Measurements from ENCODE around the gene RANBP17. TPM values are rescaled to one million over a fixed set of nuclear protein-coding genes. Genes with fewer than 3 reads are reported as not detected.
"Not testable (repeated sequence)": the region's sequence is repeated elsewhere in the genome, so short reads cannot be mapped to it uniquely, and the experiment has no call there.

Gene RANBP17
- total and polyA plus RNA-seq, 4 experiments from 2014 or later, result not detected

- Histone ChIP-seq H3K36me3 (ENCODE audit: insufficient read depth, low read length) (no peaks in the 10 kb centered on the region), H3K27ac (ENCODE audit: low read depth, low read length) (no peak overlapping the region), H3K9me3 (ENCODE audit: control insufficient read depth in 1 of 2, low read length in 2 of 2) (no peaks in the 10 kb centered on the region), H3K4me1 (ENCODE audit: insufficient read depth, low read length) (no peaks in the 10 kb centered on the region), H3K4me3 (ENCODE audit: low read length in 2 of 2) (no peak overlapping the region), H3K27me3 (ENCODE audit: insufficient read depth, low read length) (no peaks in the 10 kb centered on the region)
- DNase-seq, result no peak
- intact Hi-C loops (cut with micrococcal nuclease), result no loop called here
- ChIA-PET POLR2A (ENCODE audit: partially characterized antibody) (no interaction called here), CTCF (ENCODE audit: partially characterized antibody) (no interaction called here)
- Mint-ChIP-seq H3K9me3 (no peaks in the 10 kb centered on the region), H3K4me1 (no peaks in the 10 kb centered on the region), H3K4me3 (no peak overlapping the region), H3K36me3 (no peaks in the 10 kb centered on the region), H3K27me3 (peaks cover 0 to 3% of the 10 kb centered on the region in 2 donors), H3K27ac (no peak overlapping the region)
Observed at GRCh38 chr5:171162596-171162995, 300.8 kb downstream of the RANBP17 start.

GRCh38 chr5:171166766-171167165 is 304.9 kb downstream of the RANBP17 start:
- H3K36me3 ChIP-seq (ENCODE audit: insufficient read depth, low read length), result no peaks in the 10 kb centered on the region
- H3K4me1 ChIP-seq (ENCODE audit: insufficient read depth, low read length), result no peaks in the 10 kb centered on the region
- Mint-ChIP-seq H3K4me1 (no peaks in the 10 kb centered on the region), H3K9me3 (no peaks in the 10 kb centered on the region), H3K36me3 (no peaks in the 10 kb centered on the region), H3K27ac (no peak overlapping the region), H3K4me3 (no peak overlapping the region), H3K27me3 (peaks cover 1% of the 10 kb centered on the region in 2 donors)
- ChIA-PET POLR2A (ENCODE audit: partially characterized antibody) (no interaction called here), CTCF (ENCODE audit: partially characterized antibody) (no interaction called here)
- H3K27ac ChIP-seq (ENCODE audit: low read depth, low read length), result no peak overlapping the region
- no peak overlapping the region for H3K4me3 ChIP-seq (ENCODE audit: low read length in 2 of 2)
- intact Hi-C loops (cut with micrococcal nuclease), result no loop called here
- H3K9me3 ChIP-seq (ENCODE audit: control insufficient read depth in 1 of 2, low read length in 2 of 2), result no peaks in the 10 kb centered on the region
- no peak for DNase-seq
- H3K27me3 ChIP-seq (ENCODE audit: insufficient read depth, low read length), result no peaks in the 10 kb centered on the region

GRCh38 chr5:171168171-171168570 is 306.4 kb downstream of the RANBP17 start:
- no peaks in the 10 kb centered on the region for H3K36me3 ChIP-seq (ENCODE audit: insufficient read depth, low read length)
- POLR2A ChIA-PET (ENCODE audit: partially characterized antibody), result no interaction called here
- intact Hi-C loops (cut with micrococcal nuclease), result no loop called here
- no peaks in the 10 kb centered on the region for H3K4me1 ChIP-seq (ENCODE audit: insufficient read depth, low read length)
- peaks cover 1% of the 10 kb centered on the region in 2 donors for H3K27me3 Mint-ChIP-seq
- no peaks in the 10 kb centered on the region for H3K36me3 Mint-ChIP-seq
- DNase-seq, result no peak
- no peak overlapping the region for H3K27ac Mint-ChIP-seq
- no peak overlapping the region for H3K4me3 Mint-ChIP-seq
- no peaks in the 10 kb centered on the region for H3K4me1 Mint-ChIP-seq
- no peaks in the 10 kb centered on the region for H3K9me3 Mint-ChIP-seq
- CTCF ChIA-PET (ENCODE audit: partially characterized antibody), result no interaction called here
- H3K27me3 ChIP-seq (ENCODE audit: insufficient read depth, low read length), result no peaks in the 10 kb centered on the region
- H3K9me3 ChIP-seq (ENCODE audit: control insufficient read depth in 1 of 2, low read length in 2 of 2), result no peaks in the 10 kb centered on the region
- H3K4me3 ChIP-seq (ENCODE audit: low read length in 2 of 2), result no peak overlapping the region
- H3K27ac ChIP-seq (ENCODE audit: low read depth, low read length), result no peak overlapping the region

- DNase-seq; H3K36me3 ChIP-seq (ENCODE audit: insufficient read depth, low read length); POLR2A ChIA-PET (ENCODE audit: partially characterized antibody); H3K27me3 ChIP-seq (ENCODE audit: insufficient read depth, low read length); H3K9me3 ChIP-seq (ENCODE audit: control insufficient read depth in 1 of 2, low read length in 2 of 2); H3K4me3 Mint-ChIP-seq; H3K36me3 Mint-ChIP-seq; H3K4me3 ChIP-seq (ENCODE audit: low read length in 2 of 2); intact Hi-C loops (cut with micrococcal nuclease); H3K4me1 Mint-ChIP-seq; H3K27ac Mint-ChIP-seq; H3K4me1 ChIP-seq (ENCODE audit: insufficient read depth, low read length); H3K27me3 Mint-ChIP-seq; H3K27ac ChIP-seq (ENCODE audit: low read depth, low read length); CTCF ChIA-PET (ENCODE audit: partially characterized antibody): not testable (repeated sequence)
- peaks cover 0 to 14% (median 0%) of the 10 kb centered on the region in 8 donors for H3K9me3 Mint-ChIP-seq
Observed at GRCh38 chr5:171174960-171175359, 313.1 kb downstream of the RANBP17 start.

GRCh38 chr5:171175746-171176145 is 313.9 kb downstream of the RANBP17 start:
- no peak for DNase-seq
- no peaks in the 10 kb centered on the region for H3K4me1 Mint-ChIP-seq
- no peak overlapping the region for H3K27ac Mint-ChIP-seq
- H3K36me3 ChIP-seq (ENCODE audit: insufficient read depth, low read length), result no peaks in the 10 kb centered on the region
- no peak overlapping the region for H3K4me3 ChIP-seq (ENCODE audit: low read length in 2 of 2)
- H3K27me3 ChIP-seq (ENCODE audit: insufficient read depth, low read length), result no peaks in the 10 kb centered on the region
- intact Hi-C loops (cut with micrococcal nuclease), result no loop called here
- no peak overlapping the region for H3K27ac ChIP-seq (ENCODE audit: low read depth, low read length)
- no peaks in the 10 kb centered on the region for H3K9me3 ChIP-seq (ENCODE audit: control insufficient read depth in 1 of 2, low read length in 2 of 2)
- no peaks in the 10 kb centered on the region for H3K36me3 Mint-ChIP-seq
- ChIA-PET CTCF (ENCODE audit: partially characterized antibody) (no interaction called here), POLR2A (ENCODE audit: partially characterized antibody) (no interaction called here)
- no peaks in the 10 kb centered on the region for H3K4me1 ChIP-seq (ENCODE audit: insufficient read depth, low read length)
- no peak overlapping the region for H3K4me3 Mint-ChIP-seq
- peaks cover 6 to 9% of the 10 kb centered on the region in 2 donors for H3K27me3 Mint-ChIP-seq
- H3K9me3 Mint-ChIP-seq, result peaks cover 0 to 14% (median 0%) of the 10 kb centered on the region in 8 donors

- POLR2A ChIA-PET (ENCODE audit: partially characterized antibody); intact Hi-C loops (cut with micrococcal nuclease); H3K36me3 Mint-ChIP-seq: not testable (repeated sequence)
Observed at GRCh38 chr5:171178190-171178589, 316.4 kb downstream of the RANBP17 start.

GRCh38 chr5:171188016-171188415 is 326.2 kb downstream of the RANBP17 start:
- H3K9me3 Mint-ChIP-seq, result peaks cover 0 to 4% (median 0%) of the 10 kb centered on the region in 8 donors
- H3K27ac Mint-ChIP-seq, result no peak overlapping the region
- H3K36me3 ChIP-seq (ENCODE audit: insufficient read depth, low read length), result no peaks in the 10 kb centered on the region
- no peaks in the 10 kb centered on the region for H3K4me1 Mint-ChIP-seq
- intact Hi-C loops (cut with micrococcal nuclease), result no loop called here
- no peaks in the 10 kb centered on the region for H3K9me3 ChIP-seq (ENCODE audit: control insufficient read depth in 1 of 2, low read length in 2 of 2)
- ChIA-PET CTCF (ENCODE audit: partially characterized antibody) (no interaction called here), POLR2A (ENCODE audit: partially characterized antibody) (no interaction called here)
- no peak overlapping the region for H3K4me3 ChIP-seq (ENCODE audit: low read length in 2 of 2)
- H3K27me3 ChIP-seq (ENCODE audit: insufficient read depth, low read length), result no peaks in the 10 kb centered on the region
- H3K4me1 ChIP-seq (ENCODE audit: insufficient read depth, low read length), result no peaks in the 10 kb centered on the region
- no peak overlapping the region for H3K27ac ChIP-seq (ENCODE audit: low read depth, low read length)
- H3K36me3 Mint-ChIP-seq, result no peaks in the 10 kb centered on the region
- no peak overlapping the region for H3K4me3 Mint-ChIP-seq
- no peak for DNase-seq
- H3K27me3 Mint-ChIP-seq, result peaks cover 6% of the 10 kb centered on the region in 2 donors

More at GRCh38 chr5:171178190-171178589, 316.4 kb downstream of the RANBP17 start:
- H3K27me3 ChIP-seq (ENCODE audit: insufficient read depth, low read length); H3K36me3 ChIP-seq (ENCODE audit: insufficient read depth, low read length); H3K27ac Mint-ChIP-seq; H3K9me3 ChIP-seq (ENCODE audit: control insufficient read depth in 1 of 2, low read length in 2 of 2); CTCF ChIA-PET (ENCODE audit: partially characterized antibody); H3K4me1 ChIP-seq (ENCODE audit: insufficient read depth, low read length); H3K4me3 ChIP-seq (ENCODE audit: low read length in 2 of 2); H3K27ac ChIP-seq (ENCODE audit: low read depth, low read length); DNase-seq; H3K4me1 Mint-ChIP-seq; H3K4me3 Mint-ChIP-seq: not testable (repeated sequence)
- Mint-ChIP-seq H3K9me3 (peaks cover 0 to 14% (median 0%) of the 10 kb centered on the region in 8 donors), H3K27me3 (peaks cover 6 to 11% of the 10 kb centered on the region in 2 donors)

GRCh38 chr5:171189442-171189841 is 327.6 kb downstream of the RANBP17 start:
- Mint-ChIP-seq H3K9me3 (no peaks in the 10 kb centered on the region), H3K4me1 (no peaks in the 10 kb centered on the region), H3K27ac (no peak overlapping the region), H3K36me3 (no peaks in the 10 kb centered on the region), H3K27me3 (peaks cover 6% of the 10 kb centered on the region in 2 donors), H3K4me3 (no peak overlapping the region)
- Histone ChIP-seq H3K9me3 (ENCODE audit: control insufficient read depth in 1 of 2, low read length in 2 of 2) (no peaks in the 10 kb centered on the region), H3K27ac (ENCODE audit: low read depth, low read length) (no peak overlapping the region), H3K27me3 (ENCODE audit: insufficient read depth, low read length) (no peaks in the 10 kb centered on the region), H3K4me1 (ENCODE audit: insufficient read depth, low read length) (no peaks in the 10 kb centered on the region), H3K36me3 (ENCODE audit: insufficient read depth, low read length) (no peaks in the 10 kb centered on the region), H3K4me3 (ENCODE audit: low read length in 2 of 2) (no peak overlapping the region)
- CTCF ChIA-PET (ENCODE audit: partially characterized antibody), result no interaction called here
- POLR2A ChIA-PET (ENCODE audit: partially characterized antibody), result no interaction called here
- DNase-seq, result no peak
- intact Hi-C loops (cut with micrococcal nuclease), result no loop called here
